ENCODE measurements around the gene URI1.

The URI1 gene

GRCh38 chr19:30060531-30061222, 118.6 kb downstream of the URI1 start:
- H3K4me3 ChIP-seq (ENCODE audit: low read depth, low read length) = no peak overlapping the region
- no peaks in the 10 kb centered on the region for H3K36me3 ChIP-seq (replicated peaks)
- in situ Hi-C loops (cut with HindIII; ENCODE audit: low pct_ligation_motif_present, low sequenced_read_pairs) = no loop called here
- DNase-seq = no peak
- H3K27me3 ChIP-seq (replicated peaks) = no peaks in the 10 kb centered on the region
- TF ChIP-seq CTCF (IDR thresholded peaks at IDR 0.05; ENCODE audit: low read depth, low read length, missing control alignments) = no peak
- H3K27ac ChIP-seq = no peak overlapping the region

- no peak for TF ChIP-seq CTCF (IDR thresholded peaks at IDR 0.05; ENCODE audit: low read depth, low read length, missing control alignments)
- no peak overlapping the region for H3K27ac ChIP-seq
- no peaks in the 10 kb centered on the region for H3K36me3 ChIP-seq (replicated peaks)
- H3K4me3 ChIP-seq (ENCODE audit: low read depth, low read length) = no peak overlapping the region
- in situ Hi-C loops (cut with HindIII; ENCODE audit: low pct_ligation_motif_present, low sequenced_read_pairs) = no loop called here
- H3K27me3 ChIP-seq (replicated peaks) = no peaks in the 10 kb centered on the region
- DNase-seq = no peak
These were observed 119.4 kb downstream of the URI1 start for GRCh38 chr19:30061223-30062064.

GRCh38 chr19:30062065-30062906, 120.2 kb downstream of the URI1 start:
- Histone ChIP-seq H3K27me3 (replicated peaks) (no peaks in the 10 kb centered on the region), H3K36me3 (replicated peaks) (no peaks in the 10 kb centered on the region), H3K27ac (no peak overlapping the region), H3K4me3 (ENCODE audit: low read depth, low read length) (no peak overlapping the region)
- in situ Hi-C loops (cut with HindIII; ENCODE audit: low pct_ligation_motif_present, low sequenced_read_pairs) = no loop called here
- DNase-seq = no peak
- no peak for TF ChIP-seq CTCF (IDR thresholded peaks at IDR 0.05; ENCODE audit: low read depth, low read length, missing control alignments)

GRCh38 chr19:30062907-30063649, 121.0 kb downstream of the URI1 start:
- no peak for TF ChIP-seq CTCF (IDR thresholded peaks at IDR 0.05; ENCODE audit: low read depth, low read length, missing control alignments)
- Histone ChIP-seq H3K27me3 (replicated peaks) (no peaks in the 10 kb centered on the region), H3K36me3 (replicated peaks) (no peaks in the 10 kb centered on the region), H3K4me3 (ENCODE audit: low read depth, low read length) (no peak overlapping the region), H3K27ac (no peak overlapping the region)
- DNase-seq = no peak
- in situ Hi-C loops (cut with HindIII; ENCODE audit: low pct_ligation_motif_present, low sequenced_read_pairs) = no loop called here

GRCh38 chr19:30063650-30064347, 121.8 kb downstream of the URI1 start:
- Histone ChIP-seq H3K4me3 (ENCODE audit: low read depth, low read length) (no peak overlapping the region), H3K27ac (no peak overlapping the region), H3K27me3 (replicated peaks) (no peaks in the 10 kb centered on the region), H3K36me3 (replicated peaks) (no peaks in the 10 kb centered on the region)
- in situ Hi-C loops (cut with HindIII; ENCODE audit: low pct_ligation_motif_present, low sequenced_read_pairs) = no loop called here
- no peak for TF ChIP-seq CTCF (IDR thresholded peaks at IDR 0.05; ENCODE audit: low read depth, low read length, missing control alignments)
- DNase-seq = no peak

Measured in brain microvascular endothelial cell (primary cell).